Measurements from ENCODE around the gene CBY1. TPM values are rescaled to one million over a fixed set of nuclear protein-coding genes. Genes with fewer than 3 reads are reported as not detected.

The CBY1 gene
- total RNA-seq, 4 donors from 2014 or later: 14.9 to 33.8 (median 17.4) TPM

DNA sequence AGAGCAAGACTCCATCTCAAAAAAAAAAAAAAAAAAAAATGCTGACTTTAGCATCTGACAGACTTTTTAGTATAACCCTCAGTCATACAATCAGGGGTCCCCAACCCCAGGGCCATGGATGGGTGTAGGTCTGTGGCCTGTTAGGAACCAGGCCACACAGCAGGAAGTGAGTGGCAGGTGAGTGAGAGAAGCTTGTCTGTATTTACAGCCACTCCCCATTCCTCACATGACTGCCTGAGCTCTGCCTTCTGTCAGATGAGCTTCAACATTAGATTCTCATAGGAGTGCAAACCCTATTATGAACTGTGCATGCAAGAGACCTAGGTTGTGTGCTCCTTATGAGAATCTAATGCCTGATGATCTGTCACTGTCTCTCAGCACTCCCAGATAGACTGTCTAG is 3.6 kb upstream of the CBY1 start:
- TF ChIP-seq, protein P1, sequence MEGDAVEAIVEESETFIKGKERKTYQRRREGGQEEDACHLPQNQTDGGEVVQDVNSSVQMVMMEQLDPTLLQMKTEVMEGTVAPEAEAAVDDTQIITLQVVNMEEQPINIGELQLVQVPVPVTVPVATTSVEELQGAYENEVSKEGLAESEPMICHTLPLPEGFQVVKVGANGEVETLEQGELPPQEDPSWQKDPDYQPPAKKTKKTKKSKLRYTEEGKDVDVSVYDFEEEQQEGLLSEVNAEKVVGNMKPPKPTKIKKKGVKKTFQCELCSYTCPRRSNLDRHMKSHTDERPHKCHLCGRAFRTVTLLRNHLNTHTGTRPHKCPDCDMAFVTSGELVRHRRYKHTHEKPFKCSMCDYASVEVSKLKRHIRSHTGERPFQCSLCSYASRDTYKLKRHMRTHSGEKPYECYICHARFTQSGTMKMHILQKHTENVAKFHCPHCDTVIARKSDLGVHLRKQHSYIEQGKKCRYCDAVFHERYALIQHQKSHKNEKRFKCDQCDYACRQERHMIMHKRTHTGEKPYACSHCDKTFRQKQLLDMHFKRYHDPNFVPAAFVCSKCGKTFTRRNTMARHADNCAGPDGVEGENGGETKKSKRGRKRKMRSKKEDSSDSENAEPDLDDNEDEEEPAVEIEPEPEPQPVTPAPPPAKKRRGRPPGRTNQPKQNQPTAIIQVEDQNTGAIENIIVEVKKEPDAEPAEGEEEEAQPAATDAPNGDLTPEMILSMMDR (IDR thresholded peaks at IDR 0.05; ENCODE audit: low read depth): no peak

DNA sequence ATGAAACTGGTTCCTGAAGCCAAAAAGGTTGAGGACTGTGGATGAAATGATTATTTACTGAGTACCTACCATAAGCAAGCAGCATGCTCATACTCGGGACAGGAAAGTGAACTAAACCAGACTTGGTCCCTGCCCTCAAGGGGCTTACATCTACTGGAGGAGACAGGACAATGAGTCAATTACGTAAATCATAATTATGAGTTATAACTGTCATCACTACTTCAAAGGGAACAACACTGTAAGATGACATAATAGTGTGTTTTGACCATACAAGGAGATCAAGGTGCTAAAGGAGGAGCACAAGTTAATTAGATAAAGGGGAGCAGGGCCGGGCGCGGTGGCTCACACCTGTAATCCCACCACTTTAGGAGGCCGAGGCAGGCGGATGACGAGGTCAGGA is 2.7 kb upstream of the CBY1 start:
- TF ChIP-seq, protein P1 (IDR thresholded peaks at IDR 0.05; ENCODE audit: low read depth): no peak

DNA sequence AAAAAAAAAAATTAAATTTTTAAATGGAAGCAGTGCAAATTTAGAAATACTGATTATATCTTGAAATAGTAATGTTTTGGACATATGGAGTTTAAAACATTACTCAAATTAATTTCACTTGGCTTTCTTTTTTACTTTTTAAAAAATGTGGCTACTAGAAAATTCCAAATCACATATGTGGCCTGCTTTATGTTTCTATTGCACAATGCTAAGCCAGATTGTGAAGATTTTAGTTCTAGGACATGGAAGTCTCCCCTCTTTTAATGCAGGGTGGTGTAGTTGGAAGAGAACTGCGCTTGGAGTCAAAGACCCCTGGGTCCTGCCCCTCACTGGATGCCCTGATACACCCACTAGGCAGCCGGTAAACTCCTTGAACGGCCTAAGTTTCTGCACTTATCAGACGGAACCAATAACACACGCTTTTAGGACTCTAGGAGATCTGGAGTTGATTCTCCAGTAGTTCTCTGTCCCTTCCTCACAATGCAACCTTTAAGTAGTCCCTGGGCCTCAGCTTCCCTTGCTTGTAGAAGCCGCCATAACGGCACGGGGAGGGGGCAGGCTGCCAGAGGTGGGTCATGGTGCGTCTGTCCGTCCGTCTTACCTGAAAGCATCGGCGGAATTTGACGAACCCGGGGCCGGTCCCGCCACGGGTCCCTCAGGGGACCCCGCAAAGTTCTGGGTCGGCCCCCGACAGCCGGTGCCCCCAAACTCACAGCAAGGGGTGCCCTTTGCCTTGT is 751 bp upstream of the CBY1 start:
- TF ChIP-seq, protein P1 (IDR thresholded peaks at IDR 0.05; ENCODE audit: low read depth): no peak

DNA sequence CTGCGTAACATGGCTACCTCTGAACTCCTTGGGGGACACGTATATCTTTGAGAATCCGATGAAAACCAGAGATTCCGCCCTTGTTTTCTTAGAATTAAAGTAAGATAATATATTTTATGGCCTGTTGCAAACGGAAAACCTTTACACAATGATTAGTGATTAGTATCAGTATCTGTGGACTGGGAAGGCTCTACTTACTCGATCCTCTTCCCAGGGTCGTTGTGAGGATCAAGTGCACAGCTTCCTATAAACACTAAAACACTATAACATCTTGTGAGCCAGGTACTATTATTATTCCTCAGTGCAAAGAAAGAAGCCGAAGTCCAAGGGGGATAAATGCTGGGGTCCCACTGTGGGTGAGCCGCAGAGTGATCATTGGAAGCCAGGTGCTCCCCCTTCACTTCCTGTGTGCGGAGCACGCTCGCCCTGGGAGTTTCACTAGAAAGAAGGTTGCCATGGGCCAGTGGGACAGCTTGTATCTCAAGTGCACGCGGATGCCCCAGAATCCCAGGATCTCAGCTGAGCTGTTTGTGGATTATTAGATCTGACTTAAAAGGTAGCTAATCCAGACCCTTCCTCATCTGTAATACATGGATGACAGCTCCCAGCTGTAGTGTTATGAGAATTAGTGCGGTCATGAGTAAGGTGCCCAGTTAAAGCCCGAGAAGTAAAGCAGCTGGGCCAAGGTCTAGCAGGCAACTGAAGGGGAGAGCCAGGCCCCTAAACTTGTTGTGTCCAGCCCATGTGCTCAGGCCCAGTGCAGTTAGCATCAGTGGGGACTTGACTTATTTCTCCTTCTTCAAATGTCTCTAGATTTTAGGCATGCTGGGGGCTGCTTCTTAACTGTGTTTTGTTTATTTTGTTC is 839 bp downstream of the CBY1 start:
- TF ChIP-seq, protein P1 (IDR thresholded peaks at IDR 0.05; ENCODE audit: low read depth): no peak

DNA sequence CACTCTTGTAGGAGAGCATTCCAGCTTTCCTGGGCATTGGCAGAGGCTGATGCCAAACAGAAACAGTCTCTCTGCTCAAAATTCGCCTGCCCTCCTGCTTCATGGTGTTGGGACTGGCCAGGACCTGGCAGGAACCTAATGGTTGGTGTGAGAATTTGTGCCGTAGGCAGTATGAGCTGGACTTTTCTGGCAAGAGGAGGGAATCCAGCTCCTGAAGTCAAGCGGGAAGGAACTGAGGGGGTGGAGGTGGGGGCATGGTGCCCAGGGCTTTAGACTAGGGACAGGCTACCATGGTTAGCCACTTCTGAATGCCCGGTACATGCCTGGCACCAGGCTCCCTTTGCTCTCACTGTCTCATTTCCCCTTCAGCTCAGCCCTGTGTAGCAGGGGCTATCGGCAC is 18.4 kb downstream of the CBY1 start:
- TF ChIP-seq, protein P1 (IDR thresholded peaks at IDR 0.05; ENCODE audit: low read depth): no peak

DNA sequence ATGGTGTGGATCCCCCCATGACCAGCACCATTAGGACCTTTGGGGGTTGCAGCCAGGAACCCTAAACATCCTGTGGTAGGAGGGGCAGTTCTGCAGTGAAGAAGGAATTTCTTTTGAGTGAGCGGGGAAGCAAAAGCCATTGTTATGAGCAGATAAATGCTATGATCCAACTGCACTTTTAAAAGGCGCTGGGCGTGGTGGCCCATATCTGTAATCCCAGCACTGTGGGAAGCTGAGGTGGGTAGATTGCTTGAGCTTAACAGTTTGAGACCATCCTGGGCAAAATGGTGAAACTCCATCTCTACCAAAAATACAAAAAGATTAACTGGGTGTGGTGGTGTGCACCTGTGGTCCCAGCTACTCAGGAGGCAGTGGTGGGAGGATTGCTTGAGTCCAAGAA is 19.4 kb downstream of the CBY1 start:
- TF ChIP-seq, protein P1 (IDR thresholded peaks at IDR 0.05; ENCODE audit: low read depth): no peak
